ENCODE results near the gene LILRA6. TPM values are rescaled to one million over a fixed set of nuclear protein-coding genes. Genes with fewer than 3 reads are reported as not detected.
A peak's percentile ranks its signal among the peaks of the same experiment; 100 is the strongest.

Gene LILRA6
- total RNA-seq, 1 donor from 2014 or later = not detected

DNA sequence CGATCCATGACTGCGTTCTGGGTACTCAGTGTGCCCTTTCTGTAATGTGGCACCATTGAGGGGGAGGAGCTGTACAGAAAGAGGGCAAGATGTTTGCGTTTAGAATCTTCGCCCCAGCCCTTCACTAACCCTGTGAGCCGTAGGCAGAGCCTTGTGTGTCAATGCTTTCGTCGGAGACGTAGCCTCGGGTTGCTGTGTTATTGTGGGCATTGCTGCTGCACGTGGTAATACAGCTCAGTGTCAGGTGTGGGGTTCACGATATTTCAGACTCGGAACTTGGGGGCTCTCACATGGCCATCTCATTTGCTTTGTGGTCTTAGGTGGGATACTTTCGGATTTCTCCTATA is 35.8 kb downstream of the LILRA6 start:
- peaks cover 98% of the 10 kb centered on the region for H4K20me1 ChIP-seq (ENCODE audit: insufficient read depth, low read length)

GRCh38 chr19:54206030-54206830 is 36.4 kb downstream of the LILRA6 start:
- no peak overlapping the region for H3K4me3 Mint-ChIP-seq (ENCODE audit: unreplicated experiment)
- H3K36me3 Mint-ChIP-seq (ENCODE audit: low read depth, unreplicated experiment) = peaks cover 27% of the 10 kb centered on the region
- peak overlapping the region; percentile 97 for H3K4me2 ChIP-seq (ENCODE audit: low read length)
- no peak overlapping the region for H2AFZ ChIP-seq (ENCODE audit: low read depth, low read length)
- no peaks in the 10 kb centered on the region for H3K9me3 ChIP-seq (ENCODE audit: insufficient read depth, low read depth, low read length)
- no peaks in the 10 kb centered on the region for H3K27me3 Mint-ChIP-seq (ENCODE audit: low read depth, unreplicated experiment)
- H3K9me3 Mint-ChIP-seq (ENCODE audit: unreplicated experiment) = no peaks in the 10 kb centered on the region
- H3K79me2 ChIP-seq (ENCODE audit: insufficient read depth, low read length) = peaks cover 79% of the 10 kb centered on the region
- peaks cover 100% of the 10 kb centered on the region for H4K20me1 ChIP-seq (ENCODE audit: insufficient read depth, low read length)
- H3K4me3 ChIP-seq (ENCODE audit: insufficient read depth, low read depth, low read length) = no peak overlapping the region
- H3K9ac ChIP-seq (ENCODE audit: low read length) = peak overlapping the region; percentile 24
- peaks cover 55% of the 10 kb centered on the region for H3K4me1 Mint-ChIP-seq (ENCODE audit: low read depth, unreplicated experiment)
- no peak overlapping the region for H3K27ac Mint-ChIP-seq (ENCODE audit: unreplicated experiment)
- FAIRE-seq (no peak), DNase-seq (ENCODE audit: low read depth) (no peak)
- peaks cover 66% of the 10 kb centered on the region for H3K4me1 ChIP-seq (ENCODE audit: insufficient read depth, low read length)
- H3K27ac ChIP-seq (ENCODE audit: low read depth, low read length) = no peak overlapping the region
- no peak for TF ChIP-seq EZH2 (IDR thresholded peaks at IDR 0.05; ENCODE audit: insufficient read depth, low read length)
- no peak for TF ChIP-seq CTCF (IDR thresholded peaks at IDR 0.05; ENCODE audit: insufficient read depth, low read depth, low read length)
- peaks cover 51% of the 10 kb centered on the region for H3K36me3 ChIP-seq (ENCODE audit: insufficient read depth, low read length)
- H3K27me3 ChIP-seq (ENCODE audit: insufficient read depth, low read length) = no peaks in the 10 kb centered on the region

More for the DNA sequence above, 35.8 kb downstream of the LILRA6 start:
- no peaks in the 10 kb centered on the region for H3K27me3 Mint-ChIP-seq (ENCODE audit: low read depth, unreplicated experiment)
- Histone ChIP-seq H3K4me1 (ENCODE audit: insufficient read depth, low read length) (peaks cover 61% of the 10 kb centered on the region), H3K9ac (ENCODE audit: low read length) (peak overlapping the region; percentile 24), H3K4me3 (ENCODE audit: insufficient read depth, low read depth, low read length) (no peak overlapping the region), H3K79me2 (ENCODE audit: insufficient read depth, low read length) (peaks cover 76% of the 10 kb centered on the region), H3K4me2 (ENCODE audit: low read length) (peak overlapping the region; percentile 22), H3K9me3 (ENCODE audit: insufficient read depth, low read depth, low read length) (no peaks in the 10 kb centered on the region), H3K27ac (ENCODE audit: low read depth, low read length) (no peak overlapping the region), H3K27me3 (ENCODE audit: insufficient read depth, low read length) (no peaks in the 10 kb centered on the region), H2AFZ (ENCODE audit: low read depth, low read length) (no peak overlapping the region), H3K36me3 (ENCODE audit: insufficient read depth, low read length) (peaks cover 49% of the 10 kb centered on the region)
- H3K9me3 Mint-ChIP-seq (ENCODE audit: unreplicated experiment) = no peaks in the 10 kb centered on the region
- H3K36me3 Mint-ChIP-seq (ENCODE audit: low read depth, unreplicated experiment) = peaks cover 23% of the 10 kb centered on the region
- FAIRE-seq = no peak
- H3K27ac Mint-ChIP-seq (ENCODE audit: unreplicated experiment) = no peak overlapping the region
- H3K4me1 Mint-ChIP-seq (ENCODE audit: low read depth, unreplicated experiment) = peaks cover 53% of the 10 kb centered on the region
- no peak for DNase-seq (ENCODE audit: low read depth)
- no peak for TF ChIP-seq EZH2 (IDR thresholded peaks at IDR 0.05; ENCODE audit: insufficient read depth, low read length)
- TF ChIP-seq CTCF (IDR thresholded peaks at IDR 0.05; ENCODE audit: insufficient read depth, low read depth, low read length) = no peak
- H3K4me3 Mint-ChIP-seq (ENCODE audit: unreplicated experiment) = no peak overlapping the region

All from astrocyte (in vitro differentiated cells and primary cell).